WTC11 (cell line): ENCODE data around the gene C1orf167. TPM values are rescaled to one million over a fixed set of nuclear protein-coding genes. Genes with fewer than 3 reads are reported as not detected.

Source experiments
- ATAC-seq: fragments of 200-7000 bp; cut with Tn5 transposase; 2 replicates; pipeline ENCODE4 v1.10.0; 2021; ENCODE audit warnings: mild to moderate bottlenecking, moderate library complexity
- CTCF ChIA-PET: fragments of 300-600 bp; sonication (Branson Sonifier 250); formaldehyde crosslinking; loops from one replicate; lab custom pipeline; 2021; ENCODE audit warnings: antibody characterized with exemption; lab: Charles Lee
- POLR2A ChIA-PET: fragments of 350-600 bp; sonication (Branson Sonifier 250); formaldehyde crosslinking; loops from one replicate; lab custom pipeline; 2021; ENCODE audit warnings: antibody characterized with exemption; lab: Charles Lee
- DNase-seq: peaks from one replicate; pipeline ENCODE4 v3.0.0; 2021; ENCODE audit warnings: low spot score
- H3K27ac Mint-ChIP-seq: 2 replicates; pipeline ENCODE4 v1.8.0; 2021; ENCODE audit warnings: mixed read lengths
- H3K27me3 Mint-ChIP-seq: 2 replicates; pipeline ENCODE4 v1.8.0; 2021; ENCODE audit warnings: low read depth, mild to moderate bottlenecking, moderate library complexity, mixed read lengths
- H3K36me3 Mint-ChIP-seq: 2 replicates; pipeline ENCODE4 v1.8.0; 2021; ENCODE audit warnings: mixed read lengths
- H3K4me1 Mint-ChIP-seq: 2 replicates; pipeline ENCODE4 v1.8.0; 2022; ENCODE audit warnings: mixed read lengths
- H3K4me3 Mint-ChIP-seq: 2 replicates; pipeline ENCODE4 v1.8.0; 2021; ENCODE audit warnings: mild to moderate bottlenecking, moderate library complexity, mixed read lengths
- H3K9me3 Mint-ChIP-seq: 2 replicates; pipeline ENCODE4 v1.8.0; 2021; ENCODE audit warnings: mixed read lengths
- AFF4 ChIP-seq: sonication (generic); formaldehyde crosslinking; IDR thresholded peaks from 2 replicates; pipeline ENCODE4 v1.8.1; 2023; ENCODE audit warnings: mild to moderate bottlenecking, missing genetic modification reagents, borderline replicate concordance
- CREB1 ChIP-seq: sonication (generic); formaldehyde crosslinking; IDR thresholded peaks from 2 replicates; pipeline ENCODE4 v1.8.0; 2023; ENCODE audit warnings: mild to moderate bottlenecking, missing genetic modification reagents
- E2F5 ChIP-seq: sonication (generic); formaldehyde crosslinking; IDR thresholded peaks from 2 replicates; pipeline ENCODE4 v1.8.1; 2022; ENCODE audit warnings: mild to moderate bottlenecking, moderate library complexity, missing genetic modification reagents
- ELF4 ChIP-seq: sonication (generic); formaldehyde crosslinking; IDR thresholded peaks from 2 replicates; pipeline ENCODE4 v1.8.1; 2022; ENCODE audit warnings: low read depth, mild to moderate bottlenecking, moderate library complexity, missing genetic modification reagents
- FOXJ3 ChIP-seq: sonication (generic); formaldehyde crosslinking; IDR thresholded peaks from 2 replicates; pipeline ENCODE4 v1.9.0; 2021; ENCODE audit warnings: missing genetic modification reagents, mild to moderate bottlenecking, borderline replicate concordance
- GRHL2 ChIP-seq: fragments of 250-450 bp; sonication (Bioruptor Pico); IDR thresholded peaks from 2 replicates; pipeline ENCODE4 v1.8.0; 2022; ENCODE audit warnings: mild to moderate bottlenecking, moderate library complexity; ENCODE audit not compliant: insufficient replicate concordance, severe bottlenecking
- HMGA2 ChIP-seq: fragments of 250-450 bp; sonication (Bioruptor Pico); IDR thresholded peaks from 2 replicates; pipeline ENCODE4 v1.4.0; 2021; ENCODE audit warnings: mild to moderate bottlenecking, moderate library complexity
- HMGXB4 ChIP-seq: sonication (generic); formaldehyde crosslinking; IDR thresholded peaks from 2 replicates; pipeline ENCODE4 v1.8.1; 2023; ENCODE audit warnings: mild to moderate bottlenecking, moderate library complexity, missing genetic modification reagents
- JUN ChIP-seq: sonication (generic); formaldehyde crosslinking; IDR thresholded peaks from 2 replicates; pipeline ENCODE4 v1.8.0; 2023; ENCODE audit warnings: mild to moderate bottlenecking, missing genetic modification reagents
- NFATC4 ChIP-seq: fragments of 250-450 bp; sonication (Bioruptor Pico); IDR thresholded peaks from 2 replicates; pipeline ENCODE4 v1.9.0; 2021; ENCODE audit warnings: mild to moderate bottlenecking
- NFE2L1 ChIP-seq: sonication (generic); formaldehyde crosslinking; IDR thresholded peaks from 2 replicates; pipeline ENCODE4 v1.8.1; 2023; ENCODE audit warnings: missing genetic modification reagents
- OVOL2 ChIP-seq: fragments of 250-450 bp; sonication (Bioruptor Pico); IDR thresholded peaks from 2 replicates; pipeline ENCODE4 v1.9.0; 2021; ENCODE audit warnings: mild to moderate bottlenecking, borderline replicate concordance
- PRRX2 ChIP-seq: fragments of 250-450 bp; sonication (Bioruptor Pico); IDR thresholded peaks from 2 replicates; pipeline ENCODE4 v1.8.0; 2021; ENCODE audit warnings: mild to moderate bottlenecking
- SOX15 ChIP-seq: fragments of 250-450 bp; sonication (Bioruptor Pico); IDR thresholded peaks from 2 replicates; pipeline ENCODE4 v1.9.0; 2021; ENCODE audit warnings: mild to moderate bottlenecking
- SP1 ChIP-seq: sonication (generic); formaldehyde crosslinking; conservative IDR thresholded peaks from 2 replicates; pipeline ENCODE4 v1.8.1; 2022; ENCODE audit warnings: missing genetic modification reagents
- ZNF396 ChIP-seq: fragments of 250-450 bp; sonication (Bioruptor Pico); IDR thresholded peaks from 2 replicates; pipeline ENCODE4 v1.8.0; 2021; ENCODE audit warnings: mild to moderate bottlenecking, moderate library complexity, borderline replicate concordance
- ZNF416 ChIP-seq: fragments of 250-450 bp; sonication (Bioruptor Pico); IDR thresholded peaks from 2 replicates; pipeline ENCODE4 v1.9.0; 2021; ENCODE audit warnings: mild to moderate bottlenecking, inconsistent platforms
- total RNA-seq: library from RNA; stranded (reverse); gene quantifications from 3 replicates; pipeline ENCODE4 v1.2.3, GENCODE V29; 2021
- TF ChIP-seq, protein P1 (sequence below): sonication (generic); formaldehyde crosslinking; IDR thresholded peaks from 2 replicates; pipeline ENCODE4 v1.8.0; 2022; ENCODE audit warnings: mild to moderate bottlenecking, missing genetic modification reagents
- TF ChIP-seq, protein P2 (sequence below): sonication (generic); formaldehyde crosslinking; IDR thresholded peaks from 2 replicates; pipeline ENCODE4 v1.8.0; 2022; ENCODE audit warnings: mild to moderate bottlenecking, missing genetic modification reagents
- TF ChIP-seq, protein P3 (sequence below): sonication (generic); formaldehyde crosslinking; conservative IDR thresholded peaks from 2 replicates; pipeline ENCODE4 v1.8.1; 2023; ENCODE audit warnings: mild to moderate bottlenecking, low read depth, missing genetic modification reagents, moderate library complexity
- TF ChIP-seq, protein P4 (sequence below): sonication (generic); formaldehyde crosslinking; IDR thresholded peaks from 2 replicates; pipeline ENCODE4 v1.8.0; 2022; ENCODE audit warnings: mild to moderate bottlenecking, missing genetic modification reagents

Gene C1orf167
- total RNA-seq, 1 experiment from 2014 or later = 1.2 TPM

DNA sequence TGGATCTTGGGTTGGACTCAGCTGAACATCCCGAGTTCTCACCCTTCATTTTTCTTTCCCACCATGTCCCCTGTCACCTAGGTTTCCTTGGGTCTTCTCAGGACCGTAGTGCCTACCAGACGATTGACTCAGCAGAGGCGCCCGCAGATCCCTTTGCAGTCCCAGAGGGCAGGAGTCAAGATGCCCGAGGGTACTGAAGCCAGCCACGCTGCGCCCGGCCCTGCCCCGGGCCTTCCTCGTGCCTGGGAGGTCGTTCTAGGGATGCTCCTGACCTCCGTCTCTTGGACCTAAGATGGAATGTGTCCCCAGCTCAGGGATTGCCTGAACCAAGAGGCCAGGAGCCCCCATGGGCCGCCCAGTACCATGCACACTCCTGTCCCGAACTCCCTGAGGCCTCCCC lies 12.0 kb upstream of the C1orf167 start (continued):
- no peak for TF ChIP-seq CREB1 (CRISPR knock-in tag)
- no peak for TF ChIP-seq E2F5 (CRISPR knock-in tag)
- TF ChIP-seq SP1 (CRISPR knock-in tag) = no peak
- no peak for TF ChIP-seq GRHL2 (CRISPR knock-in tag)
- TF ChIP-seq SOX15 (CRISPR knock-in tag) = no peak

GRCh38 chr1:11751087-11751486 lies 10.9 kb upstream of the C1orf167 start:
- peaks cover 30% of the 10 kb centered on the region for H3K4me1 Mint-ChIP-seq
- peaks cover 22% of the 10 kb centered on the region for H3K36me3 Mint-ChIP-seq
- H3K27me3 Mint-ChIP-seq = peaks cover 4% of the 10 kb centered on the region
- DNase-seq (no peak), ATAC-seq (no peak)
- no peak overlapping the region for H3K4me3 Mint-ChIP-seq
- no peak overlapping the region for H3K27ac Mint-ChIP-seq
- ChIA-PET CTCF (interaction anchor here (0.6 to 2.4 kb wide), 3 partner anchors 34 to 157 kb away, joined by 3 to 10 read pairs (median 4); no protein-coding TSS in a partner anchor), POLR2A (no interaction called here)
- TF ChIP-seq, protein P1, sequence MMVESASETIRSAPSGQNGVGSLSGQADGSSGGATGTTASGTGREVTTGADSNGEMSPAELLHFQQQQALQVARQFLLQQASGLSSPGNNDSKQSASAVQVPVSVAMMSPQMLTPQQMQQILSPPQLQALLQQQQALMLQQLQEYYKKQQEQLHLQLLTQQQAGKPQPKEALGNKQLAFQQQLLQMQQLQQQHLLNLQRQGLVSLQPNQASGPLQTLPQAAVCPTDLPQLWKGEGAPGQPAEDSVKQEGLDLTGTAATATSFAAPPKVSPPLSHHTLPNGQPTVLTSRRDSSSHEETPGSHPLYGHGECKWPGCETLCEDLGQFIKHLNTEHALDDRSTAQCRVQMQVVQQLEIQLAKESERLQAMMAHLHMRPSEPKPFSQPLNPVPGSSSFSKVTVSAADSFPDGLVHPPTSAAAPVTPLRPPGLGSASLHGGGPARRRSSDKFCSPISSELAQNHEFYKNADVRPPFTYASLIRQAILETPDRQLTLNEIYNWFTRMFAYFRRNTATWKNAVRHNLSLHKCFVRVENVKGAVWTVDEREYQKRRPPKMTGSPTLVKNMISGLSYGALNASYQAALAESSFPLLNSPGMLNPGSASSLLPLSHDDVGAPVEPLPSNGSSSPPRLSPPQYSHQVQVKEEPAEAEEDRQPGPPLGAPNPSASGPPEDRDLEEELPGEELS (CRISPR knock-in tag) = no peak
- TF ChIP-seq OVOL2 (CRISPR knock-in tag) (no peak), NFE2L1 (CRISPR knock-in tag) (no peak), PRRX2 (CRISPR knock-in tag) (no peak), NFATC4 (CRISPR knock-in tag) (no peak), ZNF396 (CRISPR knock-in tag) (no peak), AFF4 (no peak), HMGA2 (no peak), HMGXB4 (CRISPR knock-in tag) (no peak), SP1 (CRISPR knock-in tag) (no peak), FOXJ3 (no peak), ELF4 (CRISPR knock-in tag) (no peak), ZNF416 (CRISPR knock-in tag) (no peak), JUN (CRISPR knock-in tag) (no peak)
- TF ChIP-seq, protein P2, sequence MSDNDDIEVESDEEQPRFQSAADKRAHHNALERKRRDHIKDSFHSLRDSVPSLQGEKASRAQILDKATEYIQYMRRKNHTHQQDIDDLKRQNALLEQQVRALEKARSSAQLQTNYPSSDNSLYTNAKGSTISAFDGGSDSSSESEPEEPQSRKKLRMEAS (CRISPR knock-in tag) = no peak
- TF ChIP-seq, protein P3, sequence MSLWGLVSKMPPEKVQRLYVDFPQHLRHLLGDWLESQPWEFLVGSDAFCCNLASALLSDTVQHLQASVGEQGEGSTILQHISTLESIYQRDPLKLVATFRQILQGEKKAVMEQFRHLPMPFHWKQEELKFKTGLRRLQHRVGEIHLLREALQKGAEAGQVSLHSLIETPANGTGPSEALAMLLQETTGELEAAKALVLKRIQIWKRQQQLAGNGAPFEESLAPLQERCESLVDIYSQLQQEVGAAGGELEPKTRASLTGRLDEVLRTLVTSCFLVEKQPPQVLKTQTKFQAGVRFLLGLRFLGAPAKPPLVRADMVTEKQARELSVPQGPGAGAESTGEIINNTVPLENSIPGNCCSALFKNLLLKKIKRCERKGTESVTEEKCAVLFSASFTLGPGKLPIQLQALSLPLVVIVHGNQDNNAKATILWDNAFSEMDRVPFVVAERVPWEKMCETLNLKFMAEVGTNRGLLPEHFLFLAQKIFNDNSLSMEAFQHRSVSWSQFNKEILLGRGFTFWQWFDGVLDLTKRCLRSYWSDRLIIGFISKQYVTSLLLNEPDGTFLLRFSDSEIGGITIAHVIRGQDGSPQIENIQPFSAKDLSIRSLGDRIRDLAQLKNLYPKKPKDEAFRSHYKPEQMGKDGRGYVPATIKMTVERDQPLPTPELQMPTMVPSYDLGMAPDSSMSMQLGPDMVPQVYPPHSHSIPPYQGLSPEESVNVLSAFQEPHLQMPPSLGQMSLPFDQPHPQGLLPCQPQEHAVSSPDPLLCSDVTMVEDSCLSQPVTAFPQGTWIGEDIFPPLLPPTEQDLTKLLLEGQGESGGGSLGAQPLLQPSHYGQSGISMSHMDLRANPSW (CRISPR knock-in tag) = no peak
- TF ChIP-seq, protein P4, sequence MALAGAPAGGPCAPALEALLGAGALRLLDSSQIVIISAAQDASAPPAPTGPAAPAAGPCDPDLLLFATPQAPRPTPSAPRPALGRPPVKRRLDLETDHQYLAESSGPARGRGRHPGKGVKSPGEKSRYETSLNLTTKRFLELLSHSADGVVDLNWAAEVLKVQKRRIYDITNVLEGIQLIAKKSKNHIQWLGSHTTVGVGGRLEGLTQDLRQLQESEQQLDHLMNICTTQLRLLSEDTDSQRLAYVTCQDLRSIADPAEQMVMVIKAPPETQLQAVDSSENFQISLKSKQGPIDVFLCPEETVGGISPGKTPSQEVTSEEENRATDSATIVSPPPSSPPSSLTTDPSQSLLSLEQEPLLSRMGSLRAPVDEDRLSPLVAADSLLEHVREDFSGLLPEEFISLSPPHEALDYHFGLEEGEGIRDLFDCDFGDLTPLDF (CRISPR knock-in tag) = no peak
- no peaks in the 10 kb centered on the region for H3K9me3 Mint-ChIP-seq
